HFFc6 (cell line): ENCODE results near the gene AVPR1A. TPM values are rescaled to one million over a fixed set of nuclear protein-coding genes. Genes with fewer than 3 reads are reported as not detected.
"Not testable (repeated sequence)": the region's sequence is repeated elsewhere in the genome, so short reads cannot be mapped to it uniquely, and the experiment has no call there.

Source experiments
- DNase-seq: peaks from one replicate; pipeline ENCODE4 v3.0.0-alpha.2; 2018
- H3K27ac Mint-ChIP-seq: 2 replicates; pipeline ENCODE4 v1.8.0; 2020; ENCODE audit warnings: mild to moderate bottlenecking, mixed read lengths
- H3K27me3 Mint-ChIP-seq: 2 replicates; pipeline ENCODE4 v1.8.0; 2021; ENCODE audit warnings: mild to moderate bottlenecking, moderate library complexity, mixed read lengths; ENCODE audit not compliant: insufficient read depth
- H3K36me3 Mint-ChIP-seq: 2 replicates; pipeline ENCODE4 v1.8.0; 2021; ENCODE audit warnings: low read depth, mixed read lengths
- H3K4me1 Mint-ChIP-seq: 2 replicates; pipeline ENCODE4 v1.8.0; 2020; ENCODE audit warnings: low read depth, mixed read lengths
- H3K4me3 Mint-ChIP-seq: 2 replicates; pipeline ENCODE4 v1.8.0; 2020; ENCODE audit warnings: mild to moderate bottlenecking, moderate library complexity, mixed read lengths
- H3K9me3 Mint-ChIP-seq: 2 replicates; pipeline ENCODE4 v1.8.0; 2020; ENCODE audit warnings: mild to moderate bottlenecking, mixed read lengths
- long read RNA-seq: library from polyadenylated mRNA; unstranded; transcript quantifications from one replicate; pipeline ENCODE4 v2.0.0, GENCODE V29; 2019
- total RNA-seq, 6 experiments: library from RNA; stranded (reverse); fragmentation: NEBNext Ultra II Directional; extraction: Animal tissue kit (Norgen Biotek cat#: 25700); gene quantifications; 2 replicates in 1 of 6; 3 replicates in 5 of 6; pipeline ENCODE4 v1.2.3, GENCODE V29; 2021
- TF ChIP-seq, protein P1 (sequence below): fragments of 200-600 bp; sonication (generic); IDR thresholded peaks from 2 replicates; pipeline ENCODE4 v1.5.0; 2021; ENCODE audit warnings: antibody characterized with exemption, mild to moderate bottlenecking

AVPR1A gene
- total RNA-seq, result not detected
- long read RNA-seq, result 0 reads

- no peak for DNase-seq
- peaks cover 4% of the 10 kb centered on the region; the same call in 1 of the 2 replicates for H3K36me3 Mint-ChIP-seq
- H3K9me3 Mint-ChIP-seq, result no peaks in the 10 kb centered on the region
- H3K27me3 Mint-ChIP-seq, result peaks cover 19% of the 10 kb centered on the region
- peak within 1 kb of the TSS; percentile 42 for H3K4me3 Mint-ChIP-seq
- H3K4me1 Mint-ChIP-seq, result peaks cover 15% of the 10 kb centered on the region
- TF ChIP-seq, protein P1, sequence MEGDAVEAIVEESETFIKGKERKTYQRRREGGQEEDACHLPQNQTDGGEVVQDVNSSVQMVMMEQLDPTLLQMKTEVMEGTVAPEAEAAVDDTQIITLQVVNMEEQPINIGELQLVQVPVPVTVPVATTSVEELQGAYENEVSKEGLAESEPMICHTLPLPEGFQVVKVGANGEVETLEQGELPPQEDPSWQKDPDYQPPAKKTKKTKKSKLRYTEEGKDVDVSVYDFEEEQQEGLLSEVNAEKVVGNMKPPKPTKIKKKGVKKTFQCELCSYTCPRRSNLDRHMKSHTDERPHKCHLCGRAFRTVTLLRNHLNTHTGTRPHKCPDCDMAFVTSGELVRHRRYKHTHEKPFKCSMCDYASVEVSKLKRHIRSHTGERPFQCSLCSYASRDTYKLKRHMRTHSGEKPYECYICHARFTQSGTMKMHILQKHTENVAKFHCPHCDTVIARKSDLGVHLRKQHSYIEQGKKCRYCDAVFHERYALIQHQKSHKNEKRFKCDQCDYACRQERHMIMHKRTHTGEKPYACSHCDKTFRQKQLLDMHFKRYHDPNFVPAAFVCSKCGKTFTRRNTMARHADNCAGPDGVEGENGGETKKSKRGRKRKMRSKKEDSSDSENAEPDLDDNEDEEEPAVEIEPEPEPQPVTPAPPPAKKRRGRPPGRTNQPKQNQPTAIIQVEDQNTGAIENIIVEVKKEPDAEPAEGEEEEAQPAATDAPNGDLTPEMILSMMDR, result no peak
- no peak within 1 kb of the TSS for H3K27ac Mint-ChIP-seq
These were observed at the start of gene AVPR1A for GRCh38 chr12:63150713-63151622. TSS of gene AVPR1A (minus strand) at chr12:63151201. CDS start at chr12:63150836, 365 bp downstream.

GRCh38 chr12:63196168-63196567 lies 45.2 kb upstream of the AVPR1A start:
- Mint-ChIP-seq H3K36me3 (no peaks in the 10 kb centered on the region; the same call in 1 of the 2 replicates), H3K27me3 (no peaks in the 10 kb centered on the region), H3K4me1 (no peaks in the 10 kb centered on the region), H3K4me3 (no peak overlapping the region), H3K27ac (no peak overlapping the region), H3K9me3 (peaks cover 6% of the 10 kb centered on the region)
- DNase-seq, result no peak
- TF ChIP-seq, protein P1, result no peak

DNA sequence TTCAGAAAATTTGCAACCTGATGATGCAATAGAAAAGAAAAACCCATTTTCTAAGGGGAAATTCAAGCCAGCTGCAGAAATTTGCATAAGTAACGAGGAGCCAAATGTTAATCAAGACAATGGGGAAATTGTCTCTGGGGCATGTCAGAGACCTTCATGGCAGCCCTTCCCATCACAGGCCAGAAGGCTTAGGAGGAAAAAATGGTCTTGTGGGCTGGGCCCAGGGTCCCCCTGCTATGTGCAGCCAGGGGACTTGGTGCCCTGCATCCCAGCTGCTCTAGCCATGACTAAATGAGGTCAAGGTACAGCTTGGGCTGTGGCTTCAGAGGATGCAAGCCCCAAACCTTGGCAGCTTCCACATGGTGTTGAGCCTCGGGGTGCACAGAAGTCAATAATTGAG lies 28.2 kb upstream of the AVPR1A start:
- Mint-ChIP-seq H3K27ac (no peak overlapping the region), H3K9me3 (peaks cover 55% of the 10 kb centered on the region), H3K4me1 (no peaks in the 10 kb centered on the region), H3K4me3 (no peak overlapping the region), H3K36me3 (peaks cover 8% of the 10 kb centered on the region), H3K27me3 (no peaks in the 10 kb centered on the region; the same call in 1 of the 2 replicates)
- DNase-seq, result no peak
- TF ChIP-seq, protein P1, result no peak

DNA sequence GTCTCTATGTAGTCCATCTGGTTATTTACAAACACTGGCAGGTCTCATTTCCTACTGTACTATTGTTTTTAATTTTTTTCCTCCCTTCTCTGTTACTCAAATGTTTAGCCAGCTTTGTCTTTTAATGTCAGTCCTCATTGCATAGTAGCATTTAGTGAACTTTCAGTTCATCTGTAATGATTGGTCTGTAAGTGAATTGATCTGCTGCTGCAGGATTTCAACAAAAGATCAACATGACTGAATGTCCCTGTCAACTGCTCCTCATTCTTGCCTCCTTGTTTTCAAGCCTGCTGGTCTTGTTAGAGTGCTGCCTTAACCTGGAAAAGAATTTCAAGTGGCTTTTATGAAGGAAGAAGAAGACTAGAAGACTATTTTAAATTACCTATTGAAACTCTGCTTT lies 19.3 kb upstream of the AVPR1A start:
- Mint-ChIP-seq H3K27ac (no peak overlapping the region), H3K36me3 (peaks cover 2% of the 10 kb centered on the region), H3K9me3 (peaks cover 7% of the 10 kb centered on the region), H3K4me1 (no peaks in the 10 kb centered on the region), H3K4me3 (no peak overlapping the region), H3K27me3 (peaks cover 1% of the 10 kb centered on the region)
- TF ChIP-seq, protein P1, result no peak
- no peak for DNase-seq

GRCh38 chr12:63167741-63168140 lies 16.7 kb upstream of the AVPR1A start:
- not testable (repeated sequence) for H3K27me3 Mint-ChIP-seq, H3K4me3 Mint-ChIP-seq, H3K4me1 Mint-ChIP-seq, H3K27ac Mint-ChIP-seq, H3K9me3 Mint-ChIP-seq, DNase-seq, H3K36me3 Mint-ChIP-seq

DNA sequence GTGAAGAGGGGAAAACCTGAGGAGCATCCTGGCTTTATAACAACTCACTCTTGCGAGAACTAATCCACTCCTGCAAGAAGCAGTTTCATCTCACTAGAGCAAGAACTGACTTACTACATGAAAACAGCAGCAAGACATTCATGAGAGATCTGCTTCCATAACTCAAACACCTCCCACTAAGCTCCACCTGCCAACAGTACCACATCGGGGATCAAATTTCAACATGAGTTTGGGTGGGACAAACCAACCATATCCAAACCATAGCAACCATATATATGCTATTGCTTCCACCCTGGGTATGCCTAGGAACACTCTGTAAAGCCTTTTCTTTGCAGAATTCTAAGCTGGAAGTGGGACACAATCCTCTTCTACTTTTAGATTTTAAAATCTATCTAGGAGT lies 13.9 kb upstream of the AVPR1A start:
- Mint-ChIP-seq H3K9me3 (no peaks in the 10 kb centered on the region), H3K36me3 (no peaks in the 10 kb centered on the region), H3K4me1 (no peaks in the 10 kb centered on the region), H3K27ac (no peak overlapping the region), H3K4me3 (no peak overlapping the region), H3K27me3 (peaks cover 7% of the 10 kb centered on the region)
- no peak for DNase-seq
- TF ChIP-seq, protein P1, result no peak
